Activated CD4-positive, alpha-beta T cell treated with anti-CD3 and anti-CD28 coated beads, Interleukin-2, Interleukin-4, amounts not matched to agents 100 ng/mL and 50 ng/mL, durations not matched to agents 16 hours and 8 hours (primary cell): ENCODE data around the gene PRICKLE3.
A peak's percentile ranks its signal among the peaks of the same experiment; 100 is the strongest.

Source experiments
- DNase-seq: peaks from one replicate; pipeline ENCODE4 v3.0.0-alpha.2; 2020; ENCODE audit warnings: low spot score

Gene PRICKLE3, protein sequence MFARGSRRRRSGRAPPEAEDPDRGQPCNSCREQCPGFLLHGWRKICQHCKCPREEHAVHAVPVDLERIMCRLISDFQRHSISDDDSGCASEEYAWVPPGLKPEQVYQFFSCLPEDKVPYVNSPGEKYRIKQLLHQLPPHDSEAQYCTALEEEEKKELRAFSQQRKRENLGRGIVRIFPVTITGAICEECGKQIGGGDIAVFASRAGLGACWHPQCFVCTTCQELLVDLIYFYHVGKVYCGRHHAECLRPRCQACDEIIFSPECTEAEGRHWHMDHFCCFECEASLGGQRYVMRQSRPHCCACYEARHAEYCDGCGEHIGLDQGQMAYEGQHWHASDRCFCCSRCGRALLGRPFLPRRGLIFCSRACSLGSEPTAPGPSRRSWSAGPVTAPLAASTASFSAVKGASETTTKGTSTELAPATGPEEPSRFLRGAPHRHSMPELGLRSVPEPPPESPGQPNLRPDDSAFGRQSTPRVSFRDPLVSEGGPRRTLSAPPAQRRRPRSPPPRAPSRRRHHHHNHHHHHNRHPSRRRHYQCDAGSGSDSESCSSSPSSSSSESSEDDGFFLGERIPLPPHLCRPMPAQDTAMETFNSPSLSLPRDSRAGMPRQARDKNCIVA

DNA sequence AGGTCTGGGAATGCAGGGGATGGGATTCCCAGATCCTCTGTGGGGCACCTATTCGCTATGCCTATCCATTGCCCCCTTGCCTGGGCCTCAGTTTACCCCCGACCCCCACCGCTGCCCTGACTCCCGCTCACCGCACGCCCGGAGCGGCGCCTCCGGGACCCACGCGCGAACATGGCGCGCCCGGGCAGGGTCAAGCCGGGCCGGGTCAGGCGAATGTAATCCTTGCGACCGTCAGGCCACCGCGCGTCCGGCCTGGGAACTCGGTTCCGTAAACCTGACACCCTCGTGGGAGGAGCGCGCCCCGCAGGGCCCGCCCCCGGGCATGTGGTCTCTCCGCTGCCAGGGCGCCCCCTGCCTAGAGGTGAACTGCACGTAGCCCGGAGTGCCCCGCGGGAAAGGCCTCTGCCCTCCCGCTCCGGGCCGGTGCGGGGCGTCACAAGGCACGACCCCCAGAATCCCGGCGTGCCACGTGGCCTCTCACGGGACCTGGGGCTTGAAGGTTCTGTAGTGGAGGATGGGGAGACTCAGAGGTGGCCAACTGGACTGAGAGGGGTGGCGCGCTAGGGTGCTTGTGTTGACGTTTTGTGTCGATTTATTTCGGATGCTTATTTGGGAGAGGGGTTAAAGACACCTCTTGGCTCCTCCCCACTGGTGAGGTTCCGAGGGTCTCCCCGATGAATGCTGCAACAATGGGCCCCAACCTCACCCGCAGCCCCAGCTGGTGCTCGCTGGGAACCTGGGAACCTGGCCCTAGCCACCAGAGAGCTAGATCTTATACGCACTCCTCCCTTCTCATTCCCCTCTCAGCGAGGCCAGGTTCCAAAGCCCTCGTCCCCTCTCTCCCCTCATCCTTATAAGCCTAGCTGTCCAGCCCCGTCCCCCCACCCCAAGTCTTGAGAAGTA lies at the start of gene PRICKLE3:
Gene PRICKLE3 (minus strand): TSS at position 249 of the 903 bp plus-strand sequence. CDS start 76 bp downstream, at position 173.
- DNase-seq, result peak; percentile 70

DNA sequence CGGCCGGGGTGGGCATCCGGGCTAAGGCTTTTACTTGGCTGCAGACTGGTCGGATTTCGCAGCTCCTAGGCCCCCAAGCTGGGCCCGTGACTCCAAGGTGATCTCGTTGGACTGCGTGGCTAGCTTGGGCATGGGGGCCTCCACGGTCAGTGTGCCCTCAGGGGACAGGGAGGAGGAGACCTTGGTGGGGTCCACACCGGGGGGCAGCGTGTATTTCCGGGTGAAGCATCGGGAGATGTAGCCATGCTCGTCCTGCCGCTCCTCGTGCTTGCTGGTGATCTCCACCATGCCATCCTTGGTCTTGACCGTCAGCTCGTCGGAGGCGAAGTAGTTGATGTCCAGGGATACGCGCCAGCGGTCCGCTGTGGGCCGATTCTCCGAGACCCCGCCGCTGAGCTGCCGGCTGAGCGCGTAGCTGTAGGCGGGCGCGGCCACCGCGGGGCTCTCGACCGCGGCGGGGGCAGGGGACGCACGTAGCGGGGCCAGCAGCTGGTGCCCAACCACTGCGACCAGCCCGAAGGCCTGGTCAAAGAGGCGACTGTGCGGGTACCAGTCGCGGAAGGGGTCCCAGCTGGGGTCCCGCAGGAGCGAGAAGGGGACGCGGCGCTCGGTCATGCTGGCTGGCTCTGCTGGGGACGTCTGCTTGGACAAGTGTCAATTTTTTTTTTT lies 47.8 kb upstream of the PRICKLE3 start:
- DNase-seq, result no peak

DNA sequence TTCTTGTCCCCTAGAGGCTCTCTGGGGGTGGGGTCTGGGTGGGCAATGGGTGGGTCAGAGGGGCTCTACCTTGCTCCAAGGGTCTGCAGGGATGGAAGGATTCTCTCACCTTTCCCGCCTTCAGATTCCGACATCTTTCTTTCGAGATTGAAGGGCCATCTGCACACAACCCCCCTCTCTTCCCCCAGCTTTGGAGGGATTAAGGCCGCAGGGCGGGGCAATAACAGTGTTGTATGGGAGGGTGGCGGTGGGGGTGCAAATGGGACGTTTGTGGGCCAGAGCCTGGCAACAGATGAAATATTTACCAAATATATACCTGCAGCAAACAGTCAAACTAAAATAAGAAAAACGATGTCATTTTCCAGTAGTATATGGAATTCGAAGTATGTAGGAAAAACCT lies 47.0 kb upstream of the PRICKLE3 start, which contains the start of gene CACNA1F:
Gene CACNA1F (minus strand): TSS at position 165 of the 400 bp plus-strand sequence. CDS start 31 bp downstream, at position 134.
- no peak for DNase-seq

DNA sequence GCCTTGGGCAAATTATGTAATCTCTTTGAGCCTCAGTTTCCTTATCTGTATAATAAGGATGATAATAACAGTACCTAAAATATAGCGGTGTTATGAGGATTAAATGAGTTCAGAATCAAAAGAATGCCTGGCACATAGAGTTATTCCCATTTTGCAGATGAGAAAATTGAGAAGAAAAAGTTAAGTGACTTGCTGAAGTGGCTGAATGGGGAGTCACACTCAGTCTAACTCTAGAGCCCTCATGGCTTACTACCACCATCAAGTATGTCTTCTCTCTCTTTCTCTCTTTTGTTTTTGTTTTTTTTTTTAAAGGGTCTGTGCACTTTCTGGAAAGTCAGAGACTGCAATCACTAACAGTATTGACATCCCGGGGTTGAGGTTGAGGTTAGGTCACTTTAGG lies 46.4 kb upstream of the PRICKLE3 start:
- no peak for DNase-seq

DNA sequence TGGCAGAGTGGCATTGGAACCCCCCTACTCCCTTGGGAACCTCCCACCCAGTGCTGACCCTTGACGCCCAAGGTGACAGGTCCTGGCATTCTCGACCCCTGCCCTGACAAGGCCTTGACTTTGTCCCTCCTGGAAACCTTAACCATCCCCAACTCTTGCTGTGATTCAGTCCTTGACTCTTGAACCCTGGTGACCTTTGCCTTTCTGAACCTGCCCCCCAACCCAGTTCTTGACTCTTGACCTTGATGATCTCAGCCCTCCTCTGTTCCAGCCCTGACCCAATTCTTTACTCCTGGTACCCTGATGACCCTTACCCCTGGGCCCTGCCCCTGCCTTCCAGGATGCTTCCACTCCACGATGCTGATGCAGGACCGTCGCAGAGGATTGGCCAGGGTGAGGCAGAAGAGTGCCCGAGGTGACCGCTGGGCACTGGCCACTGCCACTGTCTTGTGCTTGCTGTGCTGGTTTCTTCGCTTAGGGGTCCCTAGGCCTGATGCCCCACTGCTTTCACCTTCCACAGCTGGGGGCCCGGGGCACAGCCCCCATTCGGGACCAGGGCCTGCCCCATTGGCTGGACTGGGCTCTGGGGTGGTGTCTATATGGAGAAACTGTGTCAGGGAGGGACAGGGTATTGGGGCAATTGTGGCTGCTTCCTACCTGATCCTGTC lies 45.3 kb upstream of the PRICKLE3 start:
- no peak for DNase-seq

DNA sequence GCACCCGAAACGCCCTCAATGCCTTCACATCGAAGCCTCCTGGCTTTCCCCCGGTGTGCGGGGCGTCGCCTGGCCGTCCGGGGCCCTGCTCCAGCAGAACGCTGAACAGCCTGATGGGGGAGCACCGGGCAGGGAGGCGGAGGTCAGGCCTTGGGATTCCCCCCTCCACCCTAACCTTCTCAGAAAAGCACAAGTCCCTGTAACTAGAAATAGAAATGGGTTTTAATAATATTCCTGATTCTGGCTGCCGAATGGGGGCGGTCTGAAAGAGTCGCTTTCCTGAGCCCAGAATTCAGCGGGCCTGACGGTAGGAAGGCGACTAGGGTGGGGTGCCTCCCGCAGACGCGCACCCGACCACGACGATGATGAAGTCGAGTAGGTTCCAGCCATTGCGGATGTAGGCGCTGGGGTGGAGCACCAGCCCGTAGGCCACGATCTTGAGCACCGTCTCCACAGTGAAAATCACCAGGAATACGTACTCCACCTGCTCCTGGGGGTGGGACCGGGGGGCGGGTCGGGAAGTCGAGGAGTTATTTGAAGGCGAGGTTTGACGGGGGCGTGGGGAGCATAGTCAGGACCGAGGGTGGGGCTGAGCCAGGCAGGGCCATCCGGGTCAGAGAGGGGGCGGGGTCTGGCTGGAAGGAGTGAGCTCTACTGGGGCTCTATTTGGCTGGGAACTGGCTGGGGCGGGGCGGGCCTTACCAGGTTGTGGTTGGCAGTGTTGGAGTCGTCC lies 44.5 kb upstream of the PRICKLE3 start:
- DNase-seq, result peak; percentile 38

DNA sequence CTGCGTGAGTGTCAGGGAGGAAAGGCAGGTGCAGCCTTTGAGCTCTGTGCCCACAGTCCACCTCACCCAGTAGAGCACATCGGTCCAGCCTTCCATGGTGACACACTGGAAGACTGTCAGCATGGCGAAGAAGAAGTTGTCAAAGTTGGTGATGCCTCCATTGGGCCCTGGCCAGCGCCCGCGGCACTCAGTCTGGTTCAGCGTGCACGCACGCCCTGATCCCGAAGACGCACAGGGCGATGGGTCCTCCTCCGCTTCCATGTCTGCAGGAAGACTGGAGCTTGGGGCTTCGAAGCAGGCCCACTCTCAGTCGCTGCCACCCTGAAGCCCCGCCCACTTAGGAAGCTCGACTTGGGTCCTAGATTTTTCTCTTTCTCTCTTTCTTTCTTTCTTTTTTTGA lies 42.0 kb upstream of the PRICKLE3 start:
- no peak for DNase-seq

DNA sequence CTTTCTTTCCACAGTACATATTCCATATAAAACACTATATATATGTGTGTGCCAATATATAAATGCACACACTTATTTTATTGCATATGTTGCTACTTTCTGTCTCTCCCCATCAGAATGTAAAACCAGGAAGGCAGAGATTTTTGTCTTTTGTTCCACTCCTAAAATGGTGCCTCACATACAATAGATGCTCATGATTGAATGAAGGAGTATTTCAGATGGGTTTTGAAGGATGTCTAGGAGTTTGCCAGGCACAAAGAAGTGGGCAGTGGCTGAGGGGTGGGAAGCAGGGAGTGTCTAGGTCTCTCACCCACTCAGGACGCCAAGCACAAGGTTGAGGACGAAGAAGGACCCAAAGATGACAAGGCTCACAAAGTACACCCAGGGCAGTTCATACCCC lies 41.6 kb upstream of the PRICKLE3 start:
- no peak for DNase-seq

DNA sequence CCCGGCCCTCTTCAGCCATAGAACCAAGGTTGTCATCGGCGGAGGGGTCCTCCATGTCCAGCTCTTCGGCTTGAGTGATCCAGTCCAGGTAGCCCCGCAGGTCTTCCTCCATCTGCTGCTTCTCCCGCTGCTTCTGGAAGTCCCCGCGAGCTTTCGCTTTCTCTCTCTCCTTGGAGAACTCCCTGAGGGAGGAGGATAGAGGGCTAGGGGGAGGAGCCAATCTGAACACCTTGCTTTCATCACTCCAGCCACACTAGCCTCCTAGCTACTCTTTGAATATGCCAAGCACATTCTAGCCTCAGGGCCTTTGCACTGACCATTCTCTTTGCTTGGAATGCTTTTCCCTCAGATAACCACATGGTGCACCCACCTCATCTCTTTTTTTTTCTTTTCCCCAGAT lies 40.8 kb upstream of the PRICKLE3 start:
- no peak for DNase-seq

DNA sequence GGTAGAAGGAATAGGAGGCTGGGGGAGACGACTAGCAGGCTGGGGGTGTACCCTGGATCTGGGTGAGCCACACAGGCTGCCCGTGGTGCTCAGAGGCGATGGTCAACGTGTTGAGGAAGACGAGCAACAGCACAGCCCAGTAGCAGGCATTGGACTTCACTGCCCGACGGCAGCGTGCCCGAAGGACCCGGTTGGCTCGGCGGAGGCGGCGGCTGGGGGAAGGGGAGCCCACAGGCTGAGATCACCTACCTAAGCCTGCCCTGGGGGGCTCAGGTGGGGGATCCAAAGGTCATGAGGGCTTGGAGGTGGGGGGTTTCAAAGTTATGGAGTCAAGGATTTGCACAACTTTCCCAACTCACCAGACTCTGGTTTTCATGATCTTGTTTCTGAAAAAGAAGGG lies 39.7 kb upstream of the PRICKLE3 start:
- DNase-seq, result no peak

DNA sequence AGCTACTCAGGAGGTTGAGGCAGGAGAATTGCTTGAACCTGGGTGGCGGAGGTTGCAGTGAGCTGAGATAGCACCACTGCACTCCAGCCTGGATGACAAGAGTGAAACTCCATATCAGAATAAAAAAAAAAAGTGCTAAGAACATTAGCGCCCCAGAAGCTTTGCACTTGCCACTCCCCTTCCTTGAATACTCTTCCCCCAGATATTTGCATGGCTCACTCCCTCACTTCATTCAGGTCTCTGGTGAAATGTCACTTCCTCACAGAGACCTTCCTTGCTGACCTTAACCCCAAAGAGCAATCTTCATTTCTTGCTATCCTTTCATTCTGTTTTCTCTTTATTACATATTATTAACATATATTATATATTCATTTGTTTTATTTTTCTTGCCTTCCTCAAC lies 35.7 kb upstream of the PRICKLE3 start:
- DNase-seq, result no peak

DNA sequence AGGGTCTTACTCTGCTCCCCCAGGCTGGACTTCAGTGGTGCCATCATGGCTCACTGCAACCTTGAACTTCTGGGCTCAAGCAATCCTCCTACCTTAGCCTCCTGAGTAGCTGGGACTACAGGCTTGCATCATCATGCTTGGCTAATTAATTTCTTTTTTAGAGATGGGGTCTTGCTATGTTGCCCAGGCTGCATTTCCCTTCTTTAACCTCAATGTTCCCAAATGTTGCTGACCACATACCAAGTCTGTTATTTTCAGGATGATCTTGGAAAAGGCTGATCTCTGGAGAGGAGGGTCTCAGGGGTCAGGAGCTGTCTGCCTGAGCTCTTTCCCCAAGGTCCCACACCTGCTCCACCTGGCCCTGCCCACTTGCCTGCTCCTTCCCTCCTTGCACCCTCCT lies 33.9 kb upstream of the PRICKLE3 start:
- no peak for DNase-seq

DNA sequence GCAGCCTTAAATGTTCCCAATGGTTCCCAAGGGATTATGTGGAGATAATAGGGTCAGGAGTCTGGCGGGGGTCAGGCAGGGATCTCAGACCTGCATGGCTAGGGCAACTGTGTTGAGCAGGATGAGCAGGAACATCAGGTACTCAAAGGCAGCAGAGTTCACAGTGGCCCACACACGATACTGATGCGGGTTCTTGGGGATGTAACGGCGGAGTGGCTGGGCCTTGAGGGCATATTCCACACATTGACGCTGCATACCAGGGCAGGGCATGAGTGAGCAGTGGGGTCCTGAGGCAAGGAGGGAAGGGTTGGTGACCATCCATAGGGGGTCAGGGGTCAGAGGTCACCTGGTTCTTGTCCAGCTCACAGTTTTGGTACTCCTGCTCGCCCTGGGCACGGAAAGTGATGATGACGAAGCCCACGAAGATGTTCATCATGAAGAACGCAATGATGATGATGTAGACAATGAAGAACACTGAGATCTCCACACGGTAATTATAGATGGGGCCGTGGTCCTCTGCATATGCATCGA lies 28.9 kb upstream of the PRICKLE3 start:
- no peak for DNase-seq

DNA sequence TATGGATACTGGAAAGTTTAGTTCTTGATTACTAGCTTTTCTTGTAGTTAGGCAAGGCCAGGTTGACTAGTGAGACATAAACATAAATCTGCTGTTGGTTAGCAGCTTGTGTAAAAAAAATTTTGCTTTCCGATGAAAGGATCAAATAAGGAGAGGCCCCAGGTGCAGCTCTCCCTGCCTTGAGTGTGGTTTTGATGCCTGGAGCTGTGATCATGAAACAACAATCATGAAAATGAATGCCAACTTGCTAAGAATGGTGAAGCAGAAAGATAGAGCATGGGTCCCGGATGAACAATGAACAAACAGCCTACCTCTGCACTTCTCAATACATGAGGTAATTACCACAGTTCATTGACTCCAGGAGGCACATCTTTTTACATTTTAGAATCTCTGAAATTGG lies 28.2 kb upstream of the PRICKLE3 start:
- no peak for DNase-seq

DNA sequence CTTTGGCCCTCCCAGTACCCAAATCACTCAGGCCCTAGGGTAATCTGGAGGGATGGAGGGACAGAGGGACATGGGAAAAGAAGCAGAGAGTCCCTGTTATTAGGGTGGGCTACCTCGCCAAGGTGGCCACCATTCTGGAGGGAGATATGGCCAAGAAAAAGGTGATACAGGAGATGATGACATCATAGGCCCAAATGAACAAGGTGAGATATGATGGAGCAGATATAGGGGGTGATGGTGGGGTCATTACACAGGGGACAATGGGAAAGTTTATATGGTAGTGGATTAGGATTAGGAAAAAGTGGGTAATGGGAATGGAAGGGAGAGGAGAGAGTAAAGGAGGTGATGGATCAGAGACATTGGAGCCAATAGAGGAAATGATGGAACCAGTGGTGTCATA lies 26.7 kb upstream of the PRICKLE3 start:
- DNase-seq, result no peak

DNA sequence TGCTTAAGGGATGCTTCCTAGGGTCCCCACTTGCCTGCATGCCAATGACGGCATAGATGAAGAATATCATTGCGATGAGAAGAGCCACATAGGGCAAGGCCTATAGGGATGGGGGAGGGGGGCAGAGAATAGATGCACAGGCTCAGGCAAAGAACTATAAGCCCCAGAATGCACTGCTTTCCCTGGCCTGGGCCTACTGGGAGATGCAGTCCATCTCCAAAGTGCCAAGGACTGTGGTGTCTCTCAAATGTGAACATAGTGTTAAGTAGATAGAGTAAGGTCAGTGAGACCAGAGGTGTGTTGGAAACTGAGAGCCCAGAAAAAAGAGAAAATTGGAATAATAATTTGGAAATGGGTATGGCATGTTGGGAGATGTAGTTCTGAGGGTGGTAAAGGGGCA lies 26.0 kb upstream of the PRICKLE3 start:
- DNase-seq, result no peak

DNA sequence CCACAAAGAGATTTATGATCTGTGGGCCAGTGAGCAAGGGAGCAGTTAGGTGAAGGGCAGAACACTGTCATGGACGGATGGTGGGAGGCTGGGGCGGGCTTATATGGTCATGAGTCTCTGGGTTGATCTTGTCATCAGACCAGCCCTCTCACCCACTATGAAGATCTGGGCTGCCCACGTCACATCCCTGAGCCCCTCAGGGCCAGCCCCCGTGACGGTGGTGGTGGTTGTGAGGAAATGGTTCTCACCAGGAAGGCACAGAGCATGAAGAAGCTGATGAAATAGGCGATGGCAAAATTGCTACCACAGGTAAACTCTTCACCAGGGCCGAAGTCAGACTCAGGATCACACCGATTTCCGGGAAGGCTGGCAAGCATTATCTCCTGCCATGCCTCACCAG lies 24.9 kb upstream of the PRICKLE3 start:
- DNase-seq, result no peak

DNA sequence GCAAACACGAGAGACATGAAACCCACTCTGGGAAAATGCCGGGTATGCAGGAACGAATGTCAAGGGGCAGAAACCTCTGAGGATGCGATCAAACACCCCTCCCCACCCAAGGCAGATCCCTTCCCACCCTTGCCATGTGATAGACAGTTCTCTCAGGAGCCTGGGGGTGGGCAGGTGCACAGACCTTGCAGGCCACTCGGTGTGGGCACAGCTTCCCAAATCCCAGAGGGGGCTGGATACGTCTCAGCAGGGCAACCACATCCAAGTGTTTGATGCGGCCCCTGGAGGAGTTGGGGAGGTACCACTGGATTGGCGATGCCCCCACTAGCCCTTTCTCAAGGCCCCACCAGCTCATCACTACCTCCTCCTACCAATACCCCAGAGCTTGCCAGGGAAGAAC lies 24.2 kb upstream of the PRICKLE3 start:
- DNase-seq, result no peak

DNA sequence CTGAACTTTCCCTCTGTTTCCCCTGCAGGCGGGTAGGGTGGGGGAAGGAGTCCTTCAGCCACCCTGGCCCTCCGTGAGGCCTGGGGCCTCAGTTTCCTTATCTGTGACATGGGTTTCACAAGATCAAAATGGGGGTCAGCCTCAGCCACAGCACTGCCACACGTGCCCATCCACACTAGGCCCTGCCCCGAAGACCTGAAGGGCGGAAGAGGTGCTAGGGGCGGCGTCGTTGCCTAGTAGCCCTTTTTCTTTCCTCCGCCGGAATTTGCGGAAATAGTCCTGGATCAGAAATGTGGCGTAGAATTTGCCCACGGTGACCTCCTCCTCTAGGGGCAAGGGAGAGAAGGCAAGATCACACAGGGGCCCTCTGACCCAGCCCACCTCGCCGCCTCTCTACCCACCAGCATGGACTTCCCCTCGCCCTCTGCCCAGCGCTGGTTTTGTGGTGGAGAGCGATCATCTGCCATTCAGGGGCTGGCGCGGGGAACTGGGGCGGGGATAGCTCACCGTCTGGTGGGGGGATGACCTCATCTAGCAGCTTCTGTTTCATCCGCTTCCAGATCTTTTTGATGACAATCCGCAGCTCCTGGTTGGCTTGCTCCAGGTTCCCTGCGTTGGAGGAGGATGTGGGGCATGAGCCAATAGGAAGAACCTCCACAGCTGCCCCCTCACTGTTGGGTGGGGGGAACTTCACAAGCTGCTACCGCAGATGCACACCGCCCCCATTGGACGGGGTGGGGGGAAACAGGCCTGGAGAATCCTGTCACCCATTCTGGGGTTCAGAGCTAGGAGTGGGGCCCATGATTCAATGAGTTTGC lies 23.5 kb upstream of the PRICKLE3 start:
- no peak for DNase-seq

DNA sequence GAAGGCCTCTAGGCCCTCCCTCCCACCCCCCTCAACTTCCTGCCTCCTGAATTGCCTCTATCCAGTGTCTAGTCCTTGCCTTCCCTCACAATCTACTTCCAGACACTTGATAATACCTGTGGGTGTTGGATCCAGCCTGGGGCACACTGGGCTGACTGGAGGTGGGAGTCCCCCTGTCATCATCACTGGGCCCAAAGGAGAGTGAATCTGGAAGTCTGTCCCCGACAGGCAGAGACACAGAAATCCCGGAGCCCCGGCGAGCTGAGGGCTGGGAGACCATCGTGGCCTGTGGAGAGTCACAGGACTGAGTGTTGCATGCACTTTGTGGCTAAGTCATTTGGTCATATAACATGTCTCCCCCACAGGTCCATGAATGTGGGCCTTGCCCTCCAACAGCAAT lies 22.2 kb upstream of the PRICKLE3 start:
- DNase-seq, result no peak
